ENCODE results near the gene SDR42E2.
"Not testable (repeated sequence)": the region's sequence is repeated elsewhere in the genome, so short reads cannot be mapped to it uniquely, and the experiment has no call there.

SDR42E2 gene

DNA sequence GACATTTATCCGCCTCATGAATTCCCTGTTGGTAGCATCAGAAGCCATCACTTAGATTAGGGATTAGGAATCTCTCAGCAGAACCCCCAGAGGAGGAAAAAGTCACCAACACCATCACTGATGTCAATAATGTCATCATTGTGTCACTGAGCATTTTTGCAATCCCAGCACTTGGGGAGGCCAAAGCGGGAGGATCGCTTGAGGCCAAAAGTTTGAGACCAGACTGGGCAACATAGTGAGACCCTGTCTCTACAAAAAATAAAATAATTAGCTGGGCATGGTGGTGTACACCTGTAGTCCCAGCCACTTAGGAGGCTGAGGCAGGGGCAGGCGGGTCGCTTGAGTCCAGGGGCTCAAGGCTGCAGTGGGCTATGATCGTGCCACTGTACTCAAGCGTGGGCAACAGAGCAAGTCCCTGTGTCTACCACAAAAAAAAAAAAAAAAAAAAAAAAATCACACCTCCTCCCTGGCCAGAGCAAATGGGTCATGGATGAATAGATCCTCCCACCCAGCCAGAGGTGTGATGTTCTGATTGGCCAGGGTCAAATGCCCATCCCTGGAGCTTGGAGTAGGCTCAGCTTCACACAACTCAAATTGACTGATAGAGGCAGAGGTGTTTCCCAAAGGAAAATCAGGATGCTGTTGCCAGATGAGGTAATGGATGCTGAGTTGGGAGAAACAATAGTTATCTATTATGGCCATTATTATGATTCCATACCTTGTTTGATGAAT is 38.4 kb upstream of the SDR42E2 start:
- H3K4me3 ChIP-seq (ENCODE audit: low read length): no peak overlapping the region
- TF ChIP-seq, protein P1, sequence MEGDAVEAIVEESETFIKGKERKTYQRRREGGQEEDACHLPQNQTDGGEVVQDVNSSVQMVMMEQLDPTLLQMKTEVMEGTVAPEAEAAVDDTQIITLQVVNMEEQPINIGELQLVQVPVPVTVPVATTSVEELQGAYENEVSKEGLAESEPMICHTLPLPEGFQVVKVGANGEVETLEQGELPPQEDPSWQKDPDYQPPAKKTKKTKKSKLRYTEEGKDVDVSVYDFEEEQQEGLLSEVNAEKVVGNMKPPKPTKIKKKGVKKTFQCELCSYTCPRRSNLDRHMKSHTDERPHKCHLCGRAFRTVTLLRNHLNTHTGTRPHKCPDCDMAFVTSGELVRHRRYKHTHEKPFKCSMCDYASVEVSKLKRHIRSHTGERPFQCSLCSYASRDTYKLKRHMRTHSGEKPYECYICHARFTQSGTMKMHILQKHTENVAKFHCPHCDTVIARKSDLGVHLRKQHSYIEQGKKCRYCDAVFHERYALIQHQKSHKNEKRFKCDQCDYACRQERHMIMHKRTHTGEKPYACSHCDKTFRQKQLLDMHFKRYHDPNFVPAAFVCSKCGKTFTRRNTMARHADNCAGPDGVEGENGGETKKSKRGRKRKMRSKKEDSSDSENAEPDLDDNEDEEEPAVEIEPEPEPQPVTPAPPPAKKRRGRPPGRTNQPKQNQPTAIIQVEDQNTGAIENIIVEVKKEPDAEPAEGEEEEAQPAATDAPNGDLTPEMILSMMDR (conservative IDR thresholded peaks at IDR 0.05; ENCODE audit: low read depth, low read length): no peak
- DNase-seq (ENCODE audit: low read depth): no peak

DNA sequence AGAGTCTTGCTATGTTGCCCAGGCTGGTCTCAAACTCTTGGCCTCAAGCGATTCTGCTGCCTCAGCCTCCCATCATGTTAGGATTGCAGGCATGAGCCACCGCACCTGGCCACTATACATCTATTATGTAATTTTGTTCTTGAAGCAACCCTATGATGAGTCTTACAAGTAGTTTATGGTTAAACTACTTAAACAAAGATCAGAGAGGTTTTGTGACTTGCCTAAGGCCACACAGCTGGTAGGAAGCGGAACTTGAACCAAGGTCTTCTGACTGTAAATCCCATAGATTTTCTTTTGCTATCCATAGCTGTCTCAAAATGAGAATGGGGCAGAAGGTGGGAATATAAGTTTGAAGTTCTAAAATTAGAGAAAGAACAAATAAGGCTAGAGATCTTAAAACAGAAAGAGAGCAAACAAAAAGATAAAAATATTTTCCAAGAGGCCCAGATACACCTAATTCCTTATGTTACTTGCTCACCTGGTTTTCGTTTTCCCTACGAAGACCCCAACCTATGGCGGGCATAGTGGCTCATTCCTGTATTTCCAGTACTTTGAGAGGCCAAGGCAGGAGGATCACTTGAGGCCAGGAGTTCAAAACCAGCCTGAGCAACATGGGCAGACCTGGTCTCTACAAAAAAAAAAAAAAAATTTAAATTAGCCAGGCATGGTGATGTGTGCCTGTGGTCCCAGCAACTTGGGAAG is 37.6 kb upstream of the SDR42E2 start:
- H3K4me3 ChIP-seq (ENCODE audit: low read length): no peak overlapping the region
- DNase-seq (ENCODE audit: low read depth): no peak
- TF ChIP-seq, protein P1 (conservative IDR thresholded peaks at IDR 0.05; ENCODE audit: low read depth, low read length): no peak

DNA sequence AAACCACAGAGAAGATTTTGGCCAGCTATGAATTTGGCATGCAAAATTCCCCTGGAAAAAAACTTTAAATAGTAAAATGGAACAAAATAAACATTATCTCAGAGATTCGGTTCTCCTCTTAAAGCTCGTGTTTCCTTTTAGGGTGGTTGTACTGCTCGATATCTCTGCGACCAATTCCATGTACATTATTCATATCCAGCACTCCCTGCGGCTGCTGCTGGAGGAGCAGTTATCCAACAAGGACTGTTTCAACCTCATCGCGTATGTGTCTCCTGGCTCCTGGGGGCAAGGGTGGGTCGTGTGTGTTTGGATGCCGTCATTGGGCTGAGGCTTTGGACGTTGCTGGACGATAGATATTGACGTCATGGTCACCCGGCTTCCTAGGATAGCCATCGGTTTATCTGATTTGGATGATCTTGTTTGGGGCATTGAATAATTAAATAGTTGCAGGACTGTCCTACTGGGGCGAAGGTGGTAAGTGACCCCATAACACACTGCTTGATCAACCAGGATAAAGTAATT is 36.2 kb upstream of the SDR42E2 start:
- TF ChIP-seq, protein P1 (conservative IDR thresholded peaks at IDR 0.05; ENCODE audit: low read depth, low read length): no peak
- no peak for DNase-seq (ENCODE audit: low read depth)
- H3K4me3 ChIP-seq (ENCODE audit: low read length): no peak overlapping the region

DNA sequence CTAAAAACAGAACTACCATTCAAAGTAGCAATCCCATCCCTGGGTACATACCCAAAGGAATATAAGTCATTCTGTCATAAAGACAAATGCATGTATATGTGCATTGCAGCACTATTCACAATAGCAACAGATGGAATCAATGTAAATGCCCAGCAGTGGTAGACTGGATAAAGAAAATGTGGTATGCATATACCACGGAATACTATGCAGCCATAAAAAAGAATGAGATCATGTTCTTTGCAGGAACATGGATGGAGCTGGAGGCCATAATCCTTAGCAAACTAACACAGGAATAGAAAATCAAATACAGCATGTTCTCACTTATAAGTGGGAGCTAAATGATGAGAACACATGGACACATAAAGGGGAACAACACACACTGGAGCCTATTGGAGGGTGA is 33.8 kb upstream of the SDR42E2 start:
- DNase-seq (ENCODE audit: low read depth); H3K4me3 ChIP-seq (ENCODE audit: low read length): not testable (repeated sequence)

DNA sequence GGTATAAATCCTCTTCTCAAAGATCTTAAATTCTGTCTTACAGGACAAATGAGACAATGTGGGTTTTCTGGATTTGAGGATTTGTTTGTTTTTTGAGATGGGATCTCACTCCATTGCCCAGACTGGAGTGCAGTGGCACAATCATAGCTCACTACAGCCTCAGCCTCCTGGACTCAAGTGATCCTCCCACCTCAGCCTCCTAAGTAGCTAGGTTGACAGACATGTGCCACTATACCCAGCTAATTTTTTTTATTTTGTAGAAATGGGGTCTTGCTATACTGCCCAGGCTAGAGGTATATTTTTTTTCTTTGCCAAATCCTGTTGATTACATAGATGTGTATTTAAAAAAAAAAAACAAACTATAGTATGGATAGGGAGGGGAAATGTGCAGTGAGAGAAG is 31.8 kb upstream of the SDR42E2 start:
- no peak overlapping the region for H3K4me3 ChIP-seq (ENCODE audit: low read length)
- DNase-seq (ENCODE audit: low read depth): no peak
- TF ChIP-seq, protein P1 (conservative IDR thresholded peaks at IDR 0.05; ENCODE audit: low read depth, low read length): no peak

DNA sequence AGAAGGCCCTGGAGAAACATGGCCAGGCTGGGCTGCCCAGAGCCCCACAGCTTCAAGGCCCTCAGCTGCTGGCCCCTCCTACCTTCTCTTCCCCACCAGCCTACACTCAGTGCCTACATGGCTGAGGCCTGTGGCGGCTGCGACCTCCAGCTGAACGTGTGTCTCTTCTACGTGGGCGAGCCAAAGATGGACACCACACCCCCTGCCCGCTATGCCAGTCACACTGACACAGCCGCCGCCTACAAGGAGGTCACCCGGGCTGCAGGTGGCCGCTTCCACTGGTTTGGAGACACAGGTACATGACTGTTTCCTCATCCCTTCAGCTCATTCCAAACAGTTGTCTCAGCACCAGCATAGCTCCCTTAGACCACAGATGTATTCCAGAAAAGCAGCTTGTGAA is 29.5 kb upstream of the SDR42E2 start:
- TF ChIP-seq, protein P1 (conservative IDR thresholded peaks at IDR 0.05; ENCODE audit: low read depth, low read length): no peak
- no peak overlapping the region for H3K4me3 ChIP-seq (ENCODE audit: low read length)
- DNase-seq (ENCODE audit: low read depth): no peak

DNA sequence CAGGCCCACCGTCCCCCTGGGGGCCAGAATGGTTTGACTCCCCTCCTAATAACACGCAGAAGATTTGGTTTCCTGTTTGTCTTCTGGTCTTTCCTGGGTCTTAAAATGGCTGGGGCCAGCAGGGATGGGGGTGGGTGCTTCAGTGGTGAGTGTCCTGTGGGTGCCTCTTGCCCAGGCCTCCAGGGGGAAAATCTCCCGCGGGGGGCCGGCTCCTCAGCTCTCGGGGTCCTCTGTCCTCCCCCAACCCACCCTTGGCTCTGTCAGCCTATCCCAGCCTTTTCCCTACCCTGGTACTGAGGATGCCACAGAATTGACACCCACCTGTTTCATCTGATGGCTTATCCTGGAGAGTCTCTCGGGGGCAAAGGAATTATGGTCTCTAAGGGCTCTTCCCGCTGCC is 23.8 kb upstream of the SDR42E2 start:
- TF ChIP-seq, protein P1 (conservative IDR thresholded peaks at IDR 0.05; ENCODE audit: low read depth, low read length): no peak
- H3K4me3 ChIP-seq (ENCODE audit: low read length): no peak overlapping the region
- DNase-seq (ENCODE audit: low read depth): no peak
